GM18867 (cell line): Measurements from ENCODE around the gene PROX2.

Experiments used
- ATAC-seq: cut with Tn5 transposase; IDR thresholded peaks from one replicate; pipeline ENCODE4 v1.9.1; 2021; ENCODE audit warnings: mild to moderate bottlenecking, moderate library complexity; ENCODE audit not compliant: unreplicated experiment

The PROX2 gene

GRCh38 chr14:74875941-74876913, at the start of gene PROX2:
Gene PROX2 (minus strand): TSS chr14:74876145. CDS start chr14:74863834, 12,311 bp downstream.
- no peak for ATAC-seq

GRCh38 chr14:74924061-74924460, 48.1 kb upstream of the PROX2 start:
- no peak for ATAC-seq

- peak; percentile 93 for ATAC-seq
Observed at GRCh38 chr14:74922752-74923401, 46.9 kb upstream of the PROX2 start, which contains the start of gene RPS6KL1. Gene RPS6KL1 (minus strand): TSS chr14:74923260. CDS start chr14:74921541, 1,719 bp downstream.

GRCh38 chr14:74921987-74922751, 46.2 kb upstream of the PROX2 start:
- no peak for ATAC-seq

- ATAC-seq, result no peak
Observed at GRCh38 chr14:74921053-74921620, 45.2 kb upstream of the PROX2 start.

GRCh38 chr14:74920281-74920680, 44.3 kb upstream of the PROX2 start:
- no peak for ATAC-seq

- no peak for ATAC-seq
Observed at GRCh38 chr14:74919421-74920165, 43.6 kb upstream of the PROX2 start.

GRCh38 chr14:74918380-74918779, 42.4 kb upstream of the PROX2 start:
- ATAC-seq, result no peak

- ATAC-seq, result no peak
Observed at GRCh38 chr14:74917646-74918081, 41.7 kb upstream of the PROX2 start.

GRCh38 chr14:74917178-74917543, 41.2 kb upstream of the PROX2 start:
- ATAC-seq, result no peak

- ATAC-seq, result no peak
Observed at GRCh38 chr14:74915826-74916225, 39.9 kb upstream of the PROX2 start.

- no peak for ATAC-seq
Observed at GRCh38 chr14:74915426-74915825, 39.5 kb upstream of the PROX2 start.

GRCh38 chr14:74913986-74914573, 38.1 kb upstream of the PROX2 start:
- no peak for ATAC-seq

- no peak for ATAC-seq
Observed at GRCh38 chr14:74913393-74913910, 37.5 kb upstream of the PROX2 start.

GRCh38 chr14:74912801-74913200, 36.9 kb upstream of the PROX2 start:
- no peak for ATAC-seq

GRCh38 chr14:74912111-74912510, 36.2 kb upstream of the PROX2 start:
- ATAC-seq, result no peak

GRCh38 chr14:74911704-74912103, 35.8 kb upstream of the PROX2 start:
- no peak for ATAC-seq

GRCh38 chr14:74911221-74911620, 35.3 kb upstream of the PROX2 start:
- ATAC-seq, result no peak

GRCh38 chr14:74910556-74910955, 34.6 kb upstream of the PROX2 start:
- no peak for ATAC-seq
